ENCODE results near the gene SSR4.

Gene SSR4

DNA sequence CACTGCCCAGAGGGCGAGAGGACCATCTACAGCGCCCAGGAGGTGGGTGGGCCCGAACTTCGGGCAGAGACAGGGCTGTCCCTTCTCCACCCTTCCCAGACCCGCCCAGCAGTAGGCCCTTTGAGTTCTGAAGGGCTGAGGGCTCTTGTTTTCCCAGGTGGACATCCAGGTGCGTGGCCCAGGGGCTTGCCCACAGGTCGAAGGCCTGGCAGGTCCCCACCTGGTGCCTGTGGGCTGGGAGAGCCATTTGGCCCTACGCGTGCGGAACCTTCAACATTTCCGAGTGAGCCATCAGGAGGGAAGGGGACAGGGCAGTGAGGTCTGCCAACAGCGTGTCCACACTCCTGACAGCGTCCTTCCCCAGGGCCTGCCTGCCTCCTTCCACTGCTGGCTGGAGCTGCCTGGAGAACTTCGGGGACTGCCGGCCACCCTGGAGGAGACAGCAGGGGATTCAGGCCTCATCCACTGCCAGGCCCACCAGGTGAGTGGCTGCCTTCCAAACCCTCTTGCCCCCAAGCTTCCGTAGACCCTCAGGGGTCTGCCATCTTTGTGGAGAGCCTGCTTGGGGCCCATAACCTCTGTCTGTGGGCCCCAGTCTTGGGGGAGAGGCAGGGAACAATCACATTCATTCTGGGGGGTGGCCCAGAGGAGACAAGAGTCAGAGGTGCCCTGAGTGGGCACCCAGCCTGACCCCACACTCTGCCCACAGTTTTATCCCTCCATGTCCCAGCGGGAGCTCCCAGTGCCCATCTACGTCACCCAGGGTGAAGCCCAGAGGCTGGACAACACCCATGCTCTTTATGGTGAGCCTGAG lies 23.7 kb upstream of the SSR4 start:
- peaks cover 3% of the 10 kb centered on the region for H3K4me1 ChIP-seq (ENCODE audit: control insufficient read depth, insufficient read depth, low read length)
- no peaks in the 10 kb centered on the region for H3K9me3 ChIP-seq (ENCODE audit: control insufficient read depth, low read length)
- H3K36me3 ChIP-seq (ENCODE audit: control insufficient read depth, insufficient read depth, low read length, severe bottlenecking), result peaks cover 9% of the 10 kb centered on the region
- DNase-seq (ENCODE audit: low read depth), result no peak
- H3K27me3 ChIP-seq (replicated peaks; ENCODE audit: control insufficient read depth, insufficient read depth, low read length), result no peaks in the 10 kb centered on the region
- no peak overlapping the region for H3K4me3 ChIP-seq (ENCODE audit: low read length)
- no peak overlapping the region for H3K9ac ChIP-seq (ENCODE audit: low read length)

DNA sequence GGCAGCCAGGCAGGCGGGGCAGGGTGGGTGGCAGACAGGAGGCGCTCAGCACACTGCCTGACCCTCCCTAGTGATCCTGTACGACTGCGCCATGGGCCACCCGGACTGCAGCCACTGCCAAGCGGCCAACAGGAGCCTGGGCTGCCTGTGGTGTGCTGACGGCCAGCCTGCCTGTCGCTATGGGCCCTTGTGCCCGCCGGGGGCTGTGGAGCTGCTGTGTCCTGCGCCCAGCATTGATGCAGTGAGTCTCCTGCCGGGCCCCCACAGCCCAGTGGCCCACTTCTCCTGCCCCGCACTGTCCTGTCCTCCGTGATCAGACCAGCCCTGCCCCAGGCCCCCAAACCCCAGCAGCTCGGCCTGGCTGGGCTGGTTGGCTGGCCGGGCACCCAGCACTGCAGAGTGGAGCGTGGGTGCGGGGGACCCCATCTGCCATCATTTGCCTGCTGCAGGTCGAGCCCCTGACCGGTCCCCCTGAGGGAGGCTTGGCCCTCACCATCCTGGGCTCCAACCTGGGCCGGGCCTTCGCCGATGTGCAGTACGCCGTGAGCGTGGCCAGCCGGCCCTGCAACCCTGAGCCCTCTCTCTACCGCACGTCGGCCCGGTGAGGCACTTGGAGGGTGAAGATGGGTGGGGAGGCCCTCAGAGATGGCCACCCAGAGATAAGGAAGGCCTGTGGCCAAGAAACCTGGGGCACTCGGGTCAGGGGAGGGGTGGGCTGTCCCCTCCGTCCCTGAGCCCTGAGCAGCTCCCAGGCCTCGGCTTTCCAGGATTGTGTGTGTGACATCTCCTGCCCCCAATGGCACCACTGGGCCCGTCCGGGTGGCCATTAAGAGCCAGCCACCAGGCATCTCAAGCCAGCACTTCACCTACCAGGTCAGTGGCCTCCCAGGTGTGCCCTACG lies 22.8 kb upstream of the SSR4 start:
- no peak for DNase-seq (ENCODE audit: low read depth)
- H3K9me3 ChIP-seq (ENCODE audit: control insufficient read depth, low read length), result no peaks in the 10 kb centered on the region

DNA sequence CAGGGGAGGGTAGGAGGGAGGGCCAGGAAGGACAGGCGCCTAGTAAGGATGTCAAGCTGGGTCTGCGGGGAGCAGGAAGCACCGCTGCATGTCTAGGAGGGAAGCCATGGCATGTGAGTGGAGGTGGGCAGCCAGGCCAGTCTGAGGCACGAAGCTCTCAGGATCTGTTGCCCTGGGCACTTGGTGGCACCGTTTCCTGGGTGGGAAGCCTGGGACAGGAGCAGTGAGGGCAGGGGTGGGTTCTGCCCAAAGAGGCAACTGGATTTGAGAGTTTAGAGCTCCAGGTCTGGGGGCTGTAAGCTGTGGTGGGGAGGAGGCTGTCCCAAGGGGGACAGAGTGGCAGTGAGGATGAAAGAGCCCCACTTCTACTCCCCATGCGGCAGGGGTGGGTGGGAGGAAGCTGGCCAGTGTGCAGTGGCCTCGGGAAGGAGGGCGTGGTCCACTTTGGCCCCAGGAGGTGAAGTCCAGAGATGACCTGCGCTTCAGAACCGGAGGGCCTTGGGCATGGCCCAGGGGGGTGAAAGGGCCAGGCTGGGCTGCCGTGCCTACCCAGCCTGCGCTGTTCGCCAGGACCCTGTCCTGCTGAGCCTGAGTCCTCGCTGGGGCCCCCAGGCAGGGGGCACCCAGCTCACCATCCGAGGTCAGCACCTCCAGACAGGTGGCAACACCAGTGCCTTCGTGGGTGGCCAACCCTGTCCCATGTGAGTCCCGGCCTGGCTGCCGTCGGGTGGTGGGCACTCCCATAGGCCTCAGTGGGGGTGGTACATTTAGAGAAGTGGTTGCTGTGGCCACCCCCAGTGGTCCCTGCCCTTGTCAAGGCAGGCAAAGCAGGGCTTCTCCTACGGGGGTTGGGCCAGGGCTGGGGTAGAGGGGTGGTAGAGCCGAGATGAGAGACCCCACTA lies 21.9 kb upstream of the SSR4 start:
- no peak for DNase-seq (ENCODE audit: low read depth)
- H3K4me1 ChIP-seq (ENCODE audit: control insufficient read depth, insufficient read depth, low read length), result no peaks in the 10 kb centered on the region
- no peaks in the 10 kb centered on the region for H3K9me3 ChIP-seq (ENCODE audit: control insufficient read depth, low read length)
- peaks cover 11% of the 10 kb centered on the region for H3K36me3 ChIP-seq (ENCODE audit: control insufficient read depth, insufficient read depth, low read length, severe bottlenecking)
- H3K27me3 ChIP-seq (replicated peaks; ENCODE audit: control insufficient read depth, insufficient read depth, low read length), result no peaks in the 10 kb centered on the region
- H3K9ac ChIP-seq (ENCODE audit: low read length), result no peak overlapping the region
- H3K4me3 ChIP-seq (ENCODE audit: low read length), result no peak overlapping the region

More for the DNA sequence above, 22.8 kb upstream of the SSR4 start:
- peaks cover 9% of the 10 kb centered on the region for H3K36me3 ChIP-seq (ENCODE audit: control insufficient read depth, insufficient read depth, low read length, severe bottlenecking)
- H3K4me1 ChIP-seq (ENCODE audit: control insufficient read depth, insufficient read depth, low read length), result peaks cover 2% of the 10 kb centered on the region
- no peak overlapping the region for H3K9ac ChIP-seq (ENCODE audit: low read length)
- H3K27me3 ChIP-seq (replicated peaks; ENCODE audit: control insufficient read depth, insufficient read depth, low read length), result no peaks in the 10 kb centered on the region
- H3K4me3 ChIP-seq (ENCODE audit: low read length), result no peak overlapping the region

DNA sequence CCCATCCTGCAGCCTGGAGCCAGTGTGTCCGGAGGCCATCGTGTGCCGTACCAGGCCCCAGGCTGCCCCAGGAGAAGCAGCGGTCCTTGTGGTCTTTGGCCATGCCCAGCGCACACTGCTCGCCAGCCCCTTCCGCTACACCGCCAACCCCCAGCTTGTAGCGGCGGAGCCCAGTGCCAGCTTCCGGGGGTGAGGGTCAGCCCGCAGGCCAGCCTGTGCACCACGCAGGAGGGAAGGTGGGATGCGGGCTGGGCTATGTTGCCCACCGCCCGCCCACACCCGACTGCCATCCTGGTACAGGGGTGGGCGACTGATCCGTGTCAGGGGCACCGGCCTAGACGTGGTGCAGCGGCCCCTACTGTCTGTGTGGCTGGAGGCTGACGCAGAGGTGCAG lies 21.3 kb upstream of the SSR4 start:
- DNase-seq (ENCODE audit: low read depth), result no peak
- Histone ChIP-seq H3K36me3 (ENCODE audit: control insufficient read depth, insufficient read depth, low read length, severe bottlenecking) (peaks cover 16% of the 10 kb centered on the region), H3K4me1 (ENCODE audit: control insufficient read depth, insufficient read depth, low read length) (no peaks in the 10 kb centered on the region), H3K27me3 (replicated peaks; ENCODE audit: control insufficient read depth, insufficient read depth, low read length) (no peaks in the 10 kb centered on the region), H3K4me3 (ENCODE audit: low read length) (no peak overlapping the region), H3K9ac (ENCODE audit: low read length) (no peak overlapping the region), H3K9me3 (ENCODE audit: control insufficient read depth, low read length) (no peaks in the 10 kb centered on the region)

DNA sequence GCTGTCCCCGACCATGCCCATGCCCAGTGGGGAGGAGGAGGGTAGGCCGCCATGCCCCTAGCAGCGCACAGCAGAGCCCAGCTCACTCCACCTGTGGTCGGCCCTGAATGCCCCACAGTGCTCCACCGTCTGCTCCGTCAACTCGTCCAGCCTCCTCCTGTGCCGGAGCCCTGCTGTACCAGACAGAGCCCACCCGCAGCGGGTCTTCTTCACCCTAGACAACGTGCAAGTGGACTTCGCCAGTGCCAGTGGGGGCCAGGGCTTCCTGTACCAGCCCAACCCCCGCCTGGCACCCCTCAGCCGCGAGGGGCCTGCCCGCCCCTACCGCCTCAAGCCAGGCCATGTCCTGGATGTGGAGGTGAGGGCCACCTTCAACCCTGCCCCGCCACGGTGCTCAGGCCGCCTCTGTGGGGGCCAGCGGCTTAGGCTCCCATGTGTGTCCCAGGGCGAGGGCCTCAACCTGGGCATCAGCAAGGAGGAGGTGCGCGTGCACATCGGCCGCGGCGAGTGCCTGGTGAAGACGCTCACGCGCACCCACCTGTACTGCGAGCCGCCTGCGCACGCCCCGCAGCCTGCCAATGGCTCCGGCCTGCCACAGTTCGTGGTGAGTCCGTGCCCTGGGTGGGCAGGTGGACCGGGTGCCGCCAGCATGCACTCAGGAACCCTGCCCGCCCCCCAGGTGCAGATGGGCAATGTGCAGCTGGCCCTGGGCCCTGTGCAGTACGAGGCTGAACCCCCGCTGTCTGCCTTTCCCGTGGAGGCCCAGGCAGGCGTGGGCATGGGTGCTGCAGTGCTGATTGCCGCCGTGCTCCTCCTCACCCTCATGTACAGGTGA lies 20.5 kb upstream of the SSR4 start:
- H3K9ac ChIP-seq (ENCODE audit: low read length), result no peak overlapping the region
- H3K27me3 ChIP-seq (replicated peaks; ENCODE audit: control insufficient read depth, insufficient read depth, low read length), result no peaks in the 10 kb centered on the region
- no peaks in the 10 kb centered on the region for H3K4me1 ChIP-seq (ENCODE audit: control insufficient read depth, insufficient read depth, low read length)
- H3K9me3 ChIP-seq (ENCODE audit: control insufficient read depth, low read length), result no peaks in the 10 kb centered on the region
- H3K36me3 ChIP-seq (ENCODE audit: control insufficient read depth, insufficient read depth, low read length, severe bottlenecking), result peaks cover 18% of the 10 kb centered on the region
- no peak overlapping the region for H3K4me3 ChIP-seq (ENCODE audit: low read length)
- no peak for DNase-seq (ENCODE audit: low read depth)

DNA sequence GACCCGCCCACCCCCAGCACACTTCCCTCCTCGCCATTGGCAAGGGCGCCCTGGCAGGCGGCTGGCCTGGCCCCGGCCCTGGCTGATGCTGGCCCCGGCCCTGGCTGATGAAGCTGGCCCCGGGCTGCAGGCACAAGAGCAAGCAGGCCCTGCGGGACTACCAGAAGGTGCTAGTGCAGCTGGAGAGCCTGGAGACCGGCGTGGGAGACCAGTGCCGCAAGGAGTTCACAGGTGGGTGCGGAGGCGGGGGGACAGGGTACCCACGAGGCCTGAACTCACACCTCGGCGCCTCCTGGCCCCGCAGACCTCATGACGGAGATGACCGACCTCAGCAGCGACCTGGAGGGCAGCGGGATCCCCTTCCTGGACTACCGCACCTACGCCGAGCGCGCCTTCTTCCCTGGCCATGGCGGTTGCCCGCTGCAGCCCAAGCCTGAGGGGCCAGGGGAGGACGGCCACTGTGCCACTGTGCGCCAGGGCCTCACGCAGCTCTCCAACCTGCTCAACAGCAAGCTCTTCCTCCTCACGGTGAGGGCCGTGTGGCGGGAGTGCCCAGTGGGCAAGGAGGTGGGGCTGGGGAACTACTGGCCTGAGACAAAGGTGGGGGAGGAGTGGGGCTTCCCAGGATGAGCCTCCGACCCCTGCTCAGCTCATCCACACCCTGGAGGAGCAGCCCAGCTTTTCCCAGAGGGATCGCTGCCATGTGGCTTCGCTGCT lies 19.7 kb upstream of the SSR4 start:
- H3K36me3 ChIP-seq (ENCODE audit: control insufficient read depth, insufficient read depth, low read length, severe bottlenecking), result peaks cover 15% of the 10 kb centered on the region
- no peak overlapping the region for H3K4me3 ChIP-seq (ENCODE audit: low read length)
- H3K9ac ChIP-seq (ENCODE audit: low read length), result no peak overlapping the region
- no peaks in the 10 kb centered on the region for H3K27me3 ChIP-seq (replicated peaks; ENCODE audit: control insufficient read depth, insufficient read depth, low read length)
- H3K9me3 ChIP-seq (ENCODE audit: control insufficient read depth, low read length), result no peaks in the 10 kb centered on the region
- DNase-seq (ENCODE audit: low read depth), result no peak
- no peaks in the 10 kb centered on the region for H3K4me1 ChIP-seq (ENCODE audit: control insufficient read depth, insufficient read depth, low read length)

DNA sequence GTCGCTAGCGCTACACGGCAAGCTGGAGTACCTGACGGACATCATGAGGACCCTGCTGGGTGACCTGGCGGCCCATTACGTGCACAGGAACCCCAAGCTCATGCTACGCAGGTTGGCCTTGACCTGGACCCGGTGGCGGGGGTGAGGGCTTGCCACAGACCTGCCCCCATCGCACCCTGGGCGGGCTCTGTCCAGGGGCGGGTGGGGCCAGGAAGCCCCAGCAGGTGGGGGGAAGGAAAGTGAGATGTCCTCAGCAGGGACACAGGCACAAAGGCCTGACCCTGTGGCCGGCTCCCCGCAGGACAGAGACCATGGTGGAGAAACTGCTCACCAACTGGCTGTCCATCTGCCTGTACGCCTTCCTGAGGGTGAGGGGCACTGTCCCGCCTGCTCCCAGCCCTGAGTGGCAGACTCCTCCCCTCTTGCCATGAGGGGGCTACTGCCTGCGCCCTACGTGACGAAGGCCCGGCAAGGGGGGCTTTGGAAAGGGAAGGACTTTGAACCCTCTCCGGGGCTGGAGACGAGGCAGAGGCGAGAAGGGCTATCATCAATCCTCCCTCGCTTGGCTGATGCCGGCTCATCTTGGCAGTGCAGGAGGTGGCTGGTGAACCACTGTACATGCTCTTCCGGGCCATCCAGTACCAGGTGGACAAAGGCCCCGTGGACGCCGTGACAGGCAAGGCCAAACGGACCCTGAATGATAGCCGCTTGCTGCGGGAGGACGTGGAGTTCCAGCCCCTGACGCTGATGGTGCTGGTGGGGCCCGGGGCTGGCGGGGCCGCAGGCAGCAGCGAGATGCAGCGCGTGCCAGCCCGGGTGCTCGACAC lies 19.0 kb upstream of the SSR4 start:
- no peaks in the 10 kb centered on the region for H3K27me3 ChIP-seq (replicated peaks; ENCODE audit: control insufficient read depth, insufficient read depth, low read length)
- no peak for DNase-seq (ENCODE audit: low read depth)
- H3K4me3 ChIP-seq (ENCODE audit: low read length), result no peak overlapping the region
- H3K4me1 ChIP-seq (ENCODE audit: control insufficient read depth, insufficient read depth, low read length), result peaks cover 3% of the 10 kb centered on the region
- H3K36me3 ChIP-seq (ENCODE audit: control insufficient read depth, insufficient read depth, low read length, severe bottlenecking), result peaks cover 15% of the 10 kb centered on the region
- H3K9me3 ChIP-seq (ENCODE audit: control insufficient read depth, low read length), result no peaks in the 10 kb centered on the region
- H3K9ac ChIP-seq (ENCODE audit: low read length), result no peak overlapping the region

DNA sequence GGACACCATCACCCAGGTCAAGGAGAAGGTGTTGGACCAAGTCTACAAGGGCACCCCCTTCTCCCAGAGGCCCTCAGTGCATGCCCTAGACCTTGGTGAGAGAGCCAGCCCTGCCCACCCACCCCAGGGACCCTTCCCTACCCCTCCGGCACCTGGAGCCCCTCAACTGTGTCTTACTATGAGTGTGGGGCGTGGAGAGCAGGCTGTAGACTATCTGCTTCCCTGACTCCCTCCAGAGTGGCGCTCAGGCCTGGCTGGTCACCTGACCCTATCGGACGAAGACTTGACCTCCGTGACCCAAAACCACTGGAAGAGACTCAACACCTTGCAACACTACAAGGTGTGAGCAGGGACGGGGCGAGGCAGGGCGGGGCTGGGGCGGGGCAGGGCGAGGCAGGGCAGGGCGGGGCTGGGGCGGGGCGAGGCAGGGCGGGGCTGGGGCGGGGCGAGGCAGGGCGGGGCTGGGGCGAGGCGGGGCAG lies 18.3 kb upstream of the SSR4 start:
- Histone ChIP-seq H3K36me3 (ENCODE audit: control insufficient read depth, insufficient read depth, low read length, severe bottlenecking) (peaks cover 15% of the 10 kb centered on the region), H3K27me3 (replicated peaks; ENCODE audit: control insufficient read depth, insufficient read depth, low read length) (no peaks in the 10 kb centered on the region), H3K9me3 (ENCODE audit: control insufficient read depth, low read length) (no peaks in the 10 kb centered on the region), H3K4me3 (ENCODE audit: low read length) (no peak overlapping the region), H3K4me1 (ENCODE audit: control insufficient read depth, insufficient read depth, low read length) (peaks cover 3% of the 10 kb centered on the region), H3K9ac (ENCODE audit: low read length) (no peak overlapping the region)
- no peak for DNase-seq (ENCODE audit: low read depth)

DNA sequence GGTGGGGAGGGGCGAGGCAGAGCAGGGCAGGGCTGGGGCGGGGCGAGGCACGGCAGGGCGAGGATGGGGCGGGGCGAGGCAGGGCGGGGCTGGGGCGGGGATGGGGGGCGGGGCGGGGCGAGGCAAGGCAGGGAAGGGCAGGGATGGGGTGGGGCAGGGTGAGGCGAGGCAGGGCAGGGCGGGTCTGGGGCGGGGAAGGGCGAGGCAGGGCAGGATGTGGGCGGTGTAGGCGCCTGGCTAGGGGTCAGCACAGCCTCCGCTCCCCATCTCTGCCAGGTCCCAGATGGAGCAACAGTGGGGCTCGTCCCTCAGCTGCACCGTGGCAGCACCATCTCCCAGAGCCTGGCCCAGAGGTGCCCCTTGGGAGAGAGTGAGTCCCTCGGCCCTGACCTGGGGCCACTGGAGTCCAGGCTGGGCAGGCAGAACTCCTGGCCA lies 17.8 kb upstream of the SSR4 start:
- no peak overlapping the region for H3K9ac ChIP-seq (ENCODE audit: low read length)
- no peaks in the 10 kb centered on the region for H3K9me3 ChIP-seq (ENCODE audit: control insufficient read depth, low read length)
- DNase-seq (ENCODE audit: low read depth), result no peak
- no peak overlapping the region for H3K4me3 ChIP-seq (ENCODE audit: low read length)
- H3K27me3 ChIP-seq (replicated peaks; ENCODE audit: control insufficient read depth, insufficient read depth, low read length), result no peaks in the 10 kb centered on the region
- peaks cover 3% of the 10 kb centered on the region for H3K4me1 ChIP-seq (ENCODE audit: control insufficient read depth, insufficient read depth, low read length)
- peaks cover 15% of the 10 kb centered on the region for H3K36me3 ChIP-seq (ENCODE audit: control insufficient read depth, insufficient read depth, low read length, severe bottlenecking)
